Kidney (tissue), 14 donors: Measurements from ENCODE around the gene MLST8. TPM values are rescaled to one million over a fixed set of nuclear protein-coding genes. Genes with fewer than 3 reads are reported as not detected.

Source experiments
- DNase-seq, 5 donors: peaks; one replicate each; pipeline ENCODE4 v3.0.0-alpha.2; 2013 to 2020
- FAIRE-seq: peaks from 2 replicates; lab custom pipeline; 2012; peaks lifted over from hg19 to GRCh38; lab: Jason Lieb, UNC
- H3K27ac ChIP-seq, 2 donors: one replicate each; pipeline ENCODE4 v1.7.0; 2013; ENCODE audit warnings: low read depth in 2 of 2, low read length in 2 of 2, inconsistent platforms in 1 of 2
- H3K27me3 ChIP-seq: one replicate; pipeline ENCODE4 v1.7.1; 2013; ENCODE audit warnings: low read length, inconsistent platforms; ENCODE audit not compliant: control insufficient read depth, insufficient read depth
- H3K36me3 ChIP-seq, 3 donors: one replicate each; pipeline versions ENCODE4 v1.7.0 to v1.7.1; 2013; ENCODE audit warnings: low read length in 3 of 3, control low read depth in 1 of 3, inconsistent platforms in 1 of 3; ENCODE audit not compliant: insufficient read depth in 3 of 3, control insufficient read depth in 2 of 3
- H3K4me1 ChIP-seq, 3 donors: one replicate each; pipeline versions ENCODE4 v1.7.0 to v1.7.1; 2013; ENCODE audit warnings: low read length in 3 of 3, inconsistent platforms in 1 of 3, low read depth in 1 of 3; ENCODE audit not compliant: control insufficient read depth in 2 of 3, insufficient read depth in 2 of 3
- H3K4me3 ChIP-seq, 3 donors: one replicate each; pipeline versions ENCODE4 v1.7.0 to v1.8.1; 2013; ENCODE audit warnings: low read length in 3 of 3, control low read depth in 1 of 3, inconsistent platforms in 1 of 3
- H3K9ac ChIP-seq, 3 donors: one replicate each; pipeline versions ENCODE4 v1.7.0 to v1.7.1; 2013; ENCODE audit warnings: low read length in 3 of 3, control low read depth in 1 of 3, inconsistent platforms in 1 of 3
- H3K9me3 ChIP-seq, 3 donors: one replicate each; pipeline versions ENCODE4 v1.7.0 to v1.7.1; 2013; ENCODE audit warnings: low read length in 3 of 3, control low read depth in 1 of 3, inconsistent platforms in 1 of 3; ENCODE audit not compliant: control insufficient read depth in 2 of 3, insufficient read depth in 1 of 3
- CTCF ChIP-seq: IDR thresholded peaks from 3 replicates; pipeline ENCODE4 v1.5.1; 2012; ENCODE audit warnings: mild to moderate bottlenecking, moderate library complexity, borderline replicate concordance; ENCODE audit not compliant: insufficient read depth; ENCODE audit errors: extremely low read depth
- intact Hi-C: fragments of 100-400 bp; cut with DNase I; formaldehyde crosslinking; loops from one replicate; pipeline ENCODE4 v1.11.1; 2022
- polyA plus RNA-seq: library from polyadenylated mRNA; stranded (reverse); fragments of 350-450 nt; fragmentation: Illumina TruSeq; extraction: RNeasy Lipid Tissue Mini Kit (QIAGEN cat#74804); gene quantifications from one replicate; pipeline ENCODE4 v1.2.3, GENCODE V29; 2014; ENCODE audit warnings: low read depth, low replicate concordance; ENCODE audit not compliant: insufficient read depth
- total RNA-seq: library from RNA; stranded (reverse); fragmentation: NEBNext Ultra II Directional; extraction: Animal tissue kit (Norgen Biotek cat#: 25700); gene quantifications from one replicate; pipeline ENCODE4 v1.2.1, GENCODE V29; 2021
- donor health status: control.
- donor health status: control.
- donor health status: control.
- donor health status: control.
- donor health status: control.
- donor health status: DM: yes; HTN: yes; CAD: no.
- donor health status: Normal renal cell carcinoma (clear cell type).

The MLST8 gene
- total and polyA plus RNA-seq, 2 donors from 2014 or later: 34.0 to 63.3 TPM

GRCh38 chr16:2166263-2167067, 38.8 kb upstream of the MLST8 start:
- DNase-seq (peak in 2 of 5 donors; percentile 45), FAIRE-seq (no peak)
- no peaks in the 10 kb centered on the region for H3K9me3 ChIP-seq
- no peaks in the 10 kb centered on the region for H3K27me3 ChIP-seq
- H3K36me3 ChIP-seq: peaks cover 0 to 4% (median 3%) of the 10 kb centered on the region in 3 donors
- H3K4me1 ChIP-seq: no peaks in the 10 kb centered on the region
- H3K4me3 ChIP-seq: no peak overlapping the region
- no peak overlapping the region for H3K9ac ChIP-seq
- intact Hi-C loops: no loop called here
- TF ChIP-seq CTCF: no peak
- H3K27ac ChIP-seq: no peak overlapping the region

GRCh38 chr16:2167068-2167638, 38.1 kb upstream of the MLST8 start:
- H3K36me3 ChIP-seq: peaks cover 0 to 4% (median 3%) of the 10 kb centered on the region in 3 donors
- no peaks in the 10 kb centered on the region for H3K9me3 ChIP-seq
- no peaks in the 10 kb centered on the region for H3K4me1 ChIP-seq
- H3K27me3 ChIP-seq: no peaks in the 10 kb centered on the region
- no peak for DNase-seq
- no peak for FAIRE-seq
- no peak overlapping the region for H3K9ac ChIP-seq
- intact Hi-C loops: no loop called here
- no peak overlapping the region for H3K27ac ChIP-seq
- no peak for TF ChIP-seq CTCF
- H3K4me3 ChIP-seq: no peak overlapping the region

GRCh38 chr16:2170080-2170479, 35.2 kb upstream of the MLST8 start:
- H3K9ac ChIP-seq: no peak overlapping the region
- no peaks in the 10 kb centered on the region for H3K4me1 ChIP-seq
- no peak overlapping the region for H3K4me3 ChIP-seq
- DNase-seq (no peak), FAIRE-seq (no peak)
- no peaks in the 10 kb centered on the region for H3K27me3 ChIP-seq
- no peaks in the 10 kb centered on the region for H3K9me3 ChIP-seq
- H3K27ac ChIP-seq: peak overlapping the region in 1 of 2 donors; percentile 64
- intact Hi-C loops: no loop called here
- H3K36me3 ChIP-seq: peaks cover 0 to 15% (median 9%) of the 10 kb centered on the region in 3 donors
- TF ChIP-seq CTCF: no peak
